ENCODE measurements around the gene ENPP6.

Gene ENPP6

DNA sequence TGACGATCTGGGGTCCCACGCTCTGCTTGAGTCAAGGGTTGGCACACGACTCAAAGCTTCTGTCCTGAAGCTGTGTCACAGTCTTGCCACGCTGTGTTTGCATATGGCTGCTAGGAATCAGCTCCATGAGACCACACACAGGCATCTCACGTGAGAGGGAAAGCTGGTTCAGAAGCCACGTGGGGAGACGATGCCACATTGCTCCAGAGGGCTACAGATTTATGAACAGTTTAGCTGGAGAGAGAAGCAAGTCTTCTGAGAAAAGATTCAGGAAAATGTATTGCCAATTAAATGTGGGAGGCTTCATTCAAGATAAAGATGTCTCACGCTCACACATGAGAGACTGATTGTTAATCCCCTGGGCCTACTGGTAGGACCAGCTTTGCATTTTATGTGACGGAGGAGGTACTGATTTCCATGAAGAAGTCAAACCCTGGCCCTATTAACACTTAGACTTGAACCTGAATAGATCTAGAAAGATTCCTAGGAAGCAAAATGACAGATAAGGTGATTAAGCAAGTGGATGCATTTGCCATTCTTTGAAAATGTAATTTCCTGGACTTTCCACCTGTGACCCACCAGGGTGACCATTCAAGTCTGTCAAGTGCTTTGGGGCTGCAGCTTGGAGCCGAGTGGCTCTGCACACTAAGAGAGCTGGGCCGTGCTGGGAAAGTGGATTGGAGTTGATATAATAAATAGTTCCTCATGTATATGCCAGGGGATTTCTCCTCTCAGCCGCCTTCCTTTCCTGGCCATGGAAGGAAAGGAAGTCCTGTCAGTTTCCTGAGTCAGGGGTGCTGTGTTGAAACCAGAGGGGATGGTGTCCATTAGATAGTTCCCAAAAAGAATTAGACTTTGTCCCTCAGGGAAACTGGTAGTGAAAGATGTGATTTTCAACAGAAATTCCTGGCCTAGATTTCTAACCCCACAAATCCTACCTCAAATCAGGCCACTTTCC, 29.0 kb downstream of the ENPP6 start:
- no peak for ATAC-seq
- TF ChIP-seq ZNF565 (CRISPR knock-in tag; conservative IDR thresholded peaks at IDR 0.05; ENCODE audit: low read depth) (no peak), SNAI2 (CRISPR knock-in tag; IDR thresholded peaks at IDR 0.05) (no peak), ESRRG (CRISPR knock-in tag; IDR thresholded peaks at IDR 0.05) (no peak), BACH2 (CRISPR knock-in tag; IDR thresholded peaks at IDR 0.05; ENCODE audit: borderline replicate concordance) (no peak), ZFP30 (CRISPR knock-in tag; IDR thresholded peaks at IDR 0.05) (no peak), TCF4 (CRISPR knock-in tag; IDR thresholded peaks at IDR 0.05; ENCODE audit: borderline replicate concordance) (no peak), PATZ1 (CRISPR knock-in tag; IDR thresholded peaks at IDR 0.05; ENCODE audit: borderline replicate concordance) (no peak), PPARA (CRISPR knock-in tag; IDR thresholded peaks at IDR 0.05; ENCODE audit: borderline replicate concordance) (no peak), POU6F1 (CRISPR knock-in tag; IDR thresholded peaks at IDR 0.05; ENCODE audit: borderline replicate concordance, low read depth) (no peak), ZNF8 (CRISPR knock-in tag; IDR thresholded peaks at IDR 0.05) (no peak)

- ATAC-seq: no peak
- TF ChIP-seq, protein P1, sequence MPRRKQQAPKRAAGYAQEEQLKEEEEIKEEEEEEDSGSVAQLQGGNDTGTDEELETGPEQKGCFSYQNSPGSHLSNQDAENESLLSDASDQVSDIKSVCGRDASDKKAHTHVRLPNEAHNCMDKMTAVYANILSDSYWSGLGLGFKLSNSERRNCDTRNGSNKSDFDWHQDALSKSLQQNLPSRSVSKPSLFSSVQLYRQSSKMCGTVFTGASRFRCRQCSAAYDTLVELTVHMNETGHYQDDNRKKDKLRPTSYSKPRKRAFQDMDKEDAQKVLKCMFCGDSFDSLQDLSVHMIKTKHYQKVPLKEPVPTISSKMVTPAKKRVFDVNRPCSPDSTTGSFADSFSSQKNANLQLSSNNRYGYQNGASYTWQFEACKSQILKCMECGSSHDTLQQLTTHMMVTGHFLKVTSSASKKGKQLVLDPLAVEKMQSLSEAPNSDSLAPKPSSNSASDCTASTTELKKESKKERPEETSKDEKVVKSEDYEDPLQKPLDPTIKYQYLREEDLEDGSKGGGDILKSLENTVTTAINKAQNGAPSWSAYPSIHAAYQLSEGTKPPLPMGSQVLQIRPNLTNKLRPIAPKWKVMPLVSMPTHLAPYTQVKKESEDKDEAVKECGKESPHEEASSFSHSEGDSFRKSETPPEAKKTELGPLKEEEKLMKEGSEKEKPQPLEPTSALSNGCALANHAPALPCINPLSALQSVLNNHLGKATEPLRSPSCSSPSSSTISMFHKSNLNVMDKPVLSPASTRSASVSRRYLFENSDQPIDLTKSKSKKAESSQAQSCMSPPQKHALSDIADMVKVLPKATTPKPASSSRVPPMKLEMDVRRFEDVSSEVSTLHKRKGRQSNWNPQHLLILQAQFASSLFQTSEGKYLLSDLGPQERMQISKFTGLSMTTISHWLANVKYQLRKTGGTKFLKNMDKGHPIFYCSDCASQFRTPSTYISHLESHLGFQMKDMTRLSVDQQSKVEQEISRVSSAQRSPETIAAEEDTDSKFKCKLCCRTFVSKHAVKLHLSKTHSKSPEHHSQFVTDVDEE (CRISPR knock-in tag; IDR thresholded peaks at IDR 0.05): no peak
- no peak for TF ChIP-seq GLIS3 (CRISPR knock-in tag; IDR thresholded peaks at IDR 0.05)
- no peak for TF ChIP-seq ZNF70 (CRISPR knock-in tag; IDR thresholded peaks at IDR 0.05)
- no peak for TF ChIP-seq ZFP30 (CRISPR knock-in tag; IDR thresholded peaks at IDR 0.05)
- no peak for TF ChIP-seq ZC3H10 (CRISPR knock-in tag; IDR thresholded peaks at IDR 0.05)
- TF ChIP-seq ARNTL (CRISPR knock-in tag; IDR thresholded peaks at IDR 0.05; ENCODE audit: borderline replicate concordance, low read depth): no peak
- no peak for TF ChIP-seq POU6F1 (CRISPR knock-in tag; IDR thresholded peaks at IDR 0.05; ENCODE audit: borderline replicate concordance, low read depth)
- TF ChIP-seq BACH2 (CRISPR knock-in tag; IDR thresholded peaks at IDR 0.05; ENCODE audit: borderline replicate concordance): no peak
- no peak for TF ChIP-seq CSDC2 (CRISPR knock-in tag; IDR thresholded peaks at IDR 0.05)
- TF ChIP-seq TCF4 (CRISPR knock-in tag; IDR thresholded peaks at IDR 0.05; ENCODE audit: borderline replicate concordance): no peak
- TF ChIP-seq PATZ1 (CRISPR knock-in tag; IDR thresholded peaks at IDR 0.05; ENCODE audit: borderline replicate concordance): no peak
- no peak for TF ChIP-seq ESRRG (CRISPR knock-in tag; IDR thresholded peaks at IDR 0.05)
- no peak for TF ChIP-seq PPARA (CRISPR knock-in tag; IDR thresholded peaks at IDR 0.05; ENCODE audit: borderline replicate concordance)
- TF ChIP-seq ISL1 (CRISPR knock-in tag; IDR thresholded peaks at IDR 0.05): no peak
- no peak for TF ChIP-seq ZFP3 (CRISPR knock-in tag; IDR thresholded peaks at IDR 0.05)
Measured at GRCh38 chr4:184177271-184177670, 40.4 kb downstream of the ENPP6 start.
